Measurements from ENCODE around the gene NHERF1. TPM values are rescaled to one million over a fixed set of nuclear protein-coding genes. Genes with fewer than 3 reads are reported as not detected.

Gene NHERF1
- total RNA-seq, 2 donors from 2014 or later = 20.2 to 30.9 TPM

GRCh38 chr17:74729368-74729767 lies 19.1 kb upstream of the NHERF1 start:
- no peaks in the 10 kb centered on the region for H3K36me3 ChIP-seq
- no peak overlapping the region for H3K4me3 ChIP-seq
- no peak overlapping the region for H3K27ac ChIP-seq
- DNase-seq (ENCODE audit: low spot score) = no peak
- TF ChIP-seq CTCF (IDR thresholded peaks at IDR 0.05) = no peak
- H3K4me1 ChIP-seq = no peaks in the 10 kb centered on the region
- no peaks in the 10 kb centered on the region for H3K27me3 ChIP-seq
- no peaks in the 10 kb centered on the region for H3K9me3 ChIP-seq

- no peak for TF ChIP-seq CTCF (IDR thresholded peaks at IDR 0.05)
- Histone ChIP-seq H3K27me3 (no peaks in the 10 kb centered on the region), H3K36me3 (no peaks in the 10 kb centered on the region), H3K27ac (no peak overlapping the region), H3K4me1 (no peaks in the 10 kb centered on the region), H3K4me3 (no peak overlapping the region), H3K9me3 (no peaks in the 10 kb centered on the region)
- no peak for DNase-seq (ENCODE audit: low spot score)
Observed at GRCh38 chr17:74729866-74730265, 18.6 kb upstream of the NHERF1 start.

DNA sequence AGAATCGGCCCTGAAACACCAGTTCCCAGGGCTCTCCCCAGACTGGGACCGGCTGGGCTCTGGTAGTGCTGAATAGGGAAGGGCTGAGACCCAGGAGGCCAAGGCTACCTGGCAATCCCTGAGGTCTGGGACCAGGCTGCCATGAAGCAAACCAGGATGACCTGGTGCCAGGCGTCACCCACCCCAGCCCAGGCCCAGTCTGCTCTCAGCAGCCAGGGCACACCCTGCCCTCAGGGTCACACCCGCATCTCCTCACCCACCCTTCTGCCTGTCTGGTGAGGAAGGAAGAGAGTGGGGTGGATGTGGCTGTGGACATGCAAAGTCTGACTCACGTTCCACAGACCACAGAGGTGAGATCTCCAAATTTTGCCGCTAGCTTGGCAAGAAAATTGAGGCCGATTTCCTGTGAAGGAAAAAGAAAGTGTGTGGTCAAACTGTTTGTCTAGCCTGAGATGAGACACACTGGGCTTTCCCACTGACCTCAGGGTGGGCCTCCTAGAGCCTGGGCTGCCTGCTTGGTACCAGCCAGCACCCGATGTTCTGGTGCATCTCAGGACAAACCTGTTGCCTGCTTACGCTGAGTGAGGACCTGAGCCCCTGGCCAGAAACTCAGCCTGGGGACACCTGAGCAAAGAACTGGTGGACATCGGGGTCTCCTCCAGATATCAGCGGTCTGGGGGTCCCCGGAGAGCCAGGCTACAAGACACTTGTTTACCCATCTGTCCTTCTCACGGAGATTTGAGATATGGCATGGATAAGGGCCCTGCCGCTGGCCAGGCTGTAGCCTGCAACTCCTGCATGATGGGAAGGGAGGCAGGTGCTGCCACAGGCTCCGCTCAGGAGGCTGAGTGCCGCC lies 17.7 kb upstream of the NHERF1 start:
- H3K27ac ChIP-seq = no peak overlapping the region
- no peaks in the 10 kb centered on the region for H3K4me1 ChIP-seq
- H3K27me3 ChIP-seq = no peaks in the 10 kb centered on the region
- no peak for TF ChIP-seq CTCF (IDR thresholded peaks at IDR 0.05)
- DNase-seq (ENCODE audit: low spot score) = no peak
- no peaks in the 10 kb centered on the region for H3K36me3 ChIP-seq
- H3K9me3 ChIP-seq = no peaks in the 10 kb centered on the region
- no peak overlapping the region for H3K4me3 ChIP-seq

DNA sequence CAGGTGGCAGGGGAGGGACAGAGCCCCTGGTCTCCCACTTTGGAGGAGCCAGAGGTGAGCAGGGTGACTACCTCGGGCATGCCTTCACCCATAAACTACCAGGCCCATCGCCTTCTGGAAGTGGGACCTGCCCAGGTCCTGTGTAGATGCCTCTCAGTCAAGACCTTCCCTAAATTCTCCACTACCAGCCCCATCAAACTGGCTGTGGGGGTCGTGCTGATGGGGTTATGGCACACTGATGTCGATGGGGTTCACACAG lies 17.2 kb upstream of the NHERF1 start:
- DNase-seq (ENCODE audit: low spot score) = no peak
- no peak overlapping the region for H3K4me3 ChIP-seq
- H3K9me3 ChIP-seq = no peaks in the 10 kb centered on the region
- H3K27me3 ChIP-seq = no peaks in the 10 kb centered on the region
- H3K36me3 ChIP-seq = no peaks in the 10 kb centered on the region
- TF ChIP-seq CTCF (IDR thresholded peaks at IDR 0.05) = no peak
- H3K27ac ChIP-seq = no peak overlapping the region
- peaks cover 0 to 1% of the 10 kb centered on the region in 2 donors for H3K4me1 ChIP-seq

DNA sequence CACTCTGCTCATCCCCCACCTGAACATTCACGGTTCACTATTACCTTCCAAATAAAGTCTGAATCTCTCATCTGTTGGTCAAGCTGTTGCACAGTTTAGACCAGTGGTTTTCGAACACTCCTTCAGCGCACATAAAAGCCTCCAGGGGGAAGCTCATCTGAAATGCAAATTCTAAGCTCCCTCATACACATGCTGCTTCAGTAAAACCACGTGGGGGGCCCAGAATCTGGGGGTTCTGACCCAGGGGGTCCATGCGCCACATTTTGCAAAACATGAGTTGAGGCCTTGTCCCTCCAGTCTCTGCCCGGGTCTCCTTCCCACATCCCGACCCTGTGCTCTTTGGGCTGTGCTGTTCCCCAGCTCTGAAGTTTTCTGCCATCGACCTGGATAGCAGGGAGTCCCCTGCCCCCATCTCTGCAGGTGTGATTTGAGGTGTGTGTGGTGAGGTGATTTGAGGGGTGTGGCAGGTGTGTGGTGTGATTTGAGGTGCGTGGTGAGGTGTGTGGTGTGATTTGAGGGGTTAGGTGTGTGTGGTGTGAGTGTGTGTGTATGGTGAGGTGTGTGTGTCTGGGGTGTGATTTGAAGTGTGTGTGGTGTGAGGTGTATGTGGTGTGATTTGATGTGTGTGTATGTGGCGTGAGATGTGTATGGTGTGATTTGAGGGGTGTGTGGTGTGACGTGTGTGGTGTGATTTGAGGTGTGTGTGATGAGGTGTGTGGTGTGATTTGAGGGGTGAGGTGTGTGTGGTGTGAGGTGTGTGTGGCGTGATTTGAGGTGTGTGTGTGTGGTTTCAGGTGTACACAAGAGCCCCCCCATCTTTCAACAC lies 16.2 kb upstream of the NHERF1 start:
- DNase-seq (ENCODE audit: low spot score) = no peak
- Histone ChIP-seq H3K9me3 (no peaks in the 10 kb centered on the region), H3K36me3 (no peaks in the 10 kb centered on the region), H3K27ac (no peak overlapping the region), H3K27me3 (peaks cover 0 to 8% of the 10 kb centered on the region in 2 donors), H3K4me3 (no peak overlapping the region), H3K4me1 (peaks cover 0 to 11% of the 10 kb centered on the region in 2 donors)
- TF ChIP-seq CTCF (IDR thresholded peaks at IDR 0.05) = no peak

Data from right atrium auricular region (tissue), 2 donors.